MM.1S (cell line): ENCODE data around the gene EME2.

ENCODE experiments used
- CTCF ChIP-seq: fragments of 300-600 bp; sonication (generic); IDR thresholded peaks from 2 replicates; pipeline ENCODE4 v1.5.1; 2016; ENCODE audit warnings: antibody characterized with exemption, low read length, mixed read lengths
- EZH2 ChIP-seq: fragments of 300-600 bp; sonication (generic); optimal IDR thresholded peaks from 2 replicates; pipeline ENCODE3; 2017; ENCODE audit warnings: low read depth, mild to moderate bottlenecking, antibody characterized with exemption, low read length, mixed read lengths

GRCh38 chr16:1762879-1763520 lies 9.6 kb upstream of the EME2 start:
- TF ChIP-seq EZH2 (no peak), CTCF (no peak)
